BJ (cell line): ENCODE data around the gene LARP1. TPM values are rescaled to one million over a fixed set of nuclear protein-coding genes. Genes with fewer than 3 reads are reported as not detected.

Experiments
- CTCF ChIA-PET: fragments of 350-600 bp; formaldehyde crosslinking; extraction: SDS; loops from one replicate; lab custom pipeline; 2021; ENCODE audit warnings: antibody characterized with exemption, inconsistent platforms; lab: Yijun Ruan, JAX
- POLR2A ChIA-PET: fragments of 300-600 bp; sonication (Branson Sonifier 250); formaldehyde crosslinking; extraction: SDS; loops from one replicate; lab custom pipeline; 2021; ENCODE audit warnings: antibody characterized with exemption; lab: Charles Lee
- DNase-seq: peaks from one replicate; pipeline ENCODE4 v3.0.0-alpha.2; 2011; ENCODE audit warnings: low read depth
- H3K27me3 ChIP-seq: 2 replicates; pipeline ENCODE4 v1.6.0; 2011; ENCODE audit warnings: low read length; ENCODE audit not compliant: control insufficient read depth, insufficient read depth
- H3K36me3 ChIP-seq: 2 replicates; pipeline ENCODE4 v1.5.1; 2011; ENCODE audit warnings: low read length; ENCODE audit not compliant: control insufficient read depth, insufficient read depth
- H3K4me3 ChIP-seq: 2 replicates; pipeline ENCODE4 v1.5.1; 2011; ENCODE audit warnings: low read depth, mild to moderate bottlenecking, control low read depth, low read length
- polyA plus RNA-seq: library from polyadenylated mRNA; depleted of rRNA; stranded (reverse); fragments of >200 nt; gene quantifications from 2 replicates; pipeline ENCODE4 v1.2.3, GENCODE V29; 2011; rRNA removed
- small RNA-seq: library from RNA; depleted of rRNA; stranded (forward); fragments of <200 nt; gene quantifications from one replicate; pipeline ENCODE3, GENCODE V24; 2012; ENCODE audit warnings: low replicate concordance, low read depth; ENCODE audit not compliant: insufficient read length
- TF ChIP-seq, protein P1 (sequence below): IDR thresholded peaks from 2 replicates; pipeline ENCODE4 v1.5.1; 2011; ENCODE audit warnings: low read depth, mild to moderate bottlenecking, control low read depth, inconsistent platforms, low read length, moderate library complexity; ENCODE audit not compliant: insufficient read depth

LARP1 gene
- polyA plus RNA-seq, 1 experiment: 59.0 TPM

DNA sequence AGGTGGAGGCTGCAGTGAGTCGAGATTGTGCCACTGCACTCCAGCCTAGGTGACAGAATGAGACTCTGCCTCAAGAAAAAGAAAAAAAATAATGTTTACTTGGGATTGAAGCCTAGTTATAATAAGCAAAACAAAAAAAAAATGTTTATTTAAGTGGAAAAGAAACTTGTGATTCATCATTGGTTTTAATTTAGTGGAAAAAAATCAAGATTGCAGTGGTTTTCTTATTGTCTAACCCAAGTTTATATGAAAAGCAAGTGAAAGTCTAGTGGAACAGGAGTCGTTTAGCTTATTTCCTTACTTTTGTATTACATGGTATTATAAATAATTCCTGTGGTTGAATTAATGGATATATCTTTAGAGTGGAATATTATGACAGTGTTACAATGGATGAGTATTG lies 111.7 kb downstream of the LARP1 start:
- POLR2A ChIA-PET: no interaction called here
- TF ChIP-seq, protein P1, sequence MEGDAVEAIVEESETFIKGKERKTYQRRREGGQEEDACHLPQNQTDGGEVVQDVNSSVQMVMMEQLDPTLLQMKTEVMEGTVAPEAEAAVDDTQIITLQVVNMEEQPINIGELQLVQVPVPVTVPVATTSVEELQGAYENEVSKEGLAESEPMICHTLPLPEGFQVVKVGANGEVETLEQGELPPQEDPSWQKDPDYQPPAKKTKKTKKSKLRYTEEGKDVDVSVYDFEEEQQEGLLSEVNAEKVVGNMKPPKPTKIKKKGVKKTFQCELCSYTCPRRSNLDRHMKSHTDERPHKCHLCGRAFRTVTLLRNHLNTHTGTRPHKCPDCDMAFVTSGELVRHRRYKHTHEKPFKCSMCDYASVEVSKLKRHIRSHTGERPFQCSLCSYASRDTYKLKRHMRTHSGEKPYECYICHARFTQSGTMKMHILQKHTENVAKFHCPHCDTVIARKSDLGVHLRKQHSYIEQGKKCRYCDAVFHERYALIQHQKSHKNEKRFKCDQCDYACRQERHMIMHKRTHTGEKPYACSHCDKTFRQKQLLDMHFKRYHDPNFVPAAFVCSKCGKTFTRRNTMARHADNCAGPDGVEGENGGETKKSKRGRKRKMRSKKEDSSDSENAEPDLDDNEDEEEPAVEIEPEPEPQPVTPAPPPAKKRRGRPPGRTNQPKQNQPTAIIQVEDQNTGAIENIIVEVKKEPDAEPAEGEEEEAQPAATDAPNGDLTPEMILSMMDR: no peak

More for the DNA sequence above, 111.7 kb downstream of the LARP1 start:
- H3K27me3 ChIP-seq: no peaks in the 10 kb centered on the region
- H3K4me3 ChIP-seq: no peak overlapping the region
- H3K36me3 ChIP-seq: peaks cover 7% of the 10 kb centered on the region
- CTCF ChIA-PET: interaction anchor here (0.8 to 1.3 kb wide), 2 partner anchors 32 to 43 kb away, joined by 3 read pairs; no protein-coding TSS in a partner anchor
- DNase-seq: no peak

Small RNA genes lying within 50 kb of the gene (small RNA-seq; reads per million reads assigned to genes)
- not detected for gene MIR378H
- not detected for gene RF00019

Other genes with a start within 250 kb of the LARP1 start
- gene FAXDC2, start 95.2 kb downstream of the LARP1 start, polyA plus RNA-seq: 10.7 and 13.6 TPM in 2 replicates
- gene CNOT8, start 103.2 kb downstream of the LARP1 start, polyA plus RNA-seq: 38.8 and 49.4 TPM in 2 replicates
- 7.5 and 7.8 TPM in 2 replicates for gene GEMIN5, start 182.8 kb downstream of the LARP1 start, polyA plus RNA-seq
- 32.0 and 40.8 TPM in 2 replicates for gene MRPL22, start 185.7 kb downstream of the LARP1 start, polyA plus RNA-seq